ENCODE results near the gene ANKRD44. TPM values are rescaled to one million over a fixed set of nuclear protein-coding genes. Genes with fewer than 3 reads are reported as not detected.
A peak's percentile ranks its signal among the peaks of the same experiment; 100 is the strongest.
"Not testable (repeated sequence)": the region's sequence is repeated elsewhere in the genome, so short reads cannot be mapped to it uniquely, and the experiment has no call there.

Gene ANKRD44
- polyA plus RNA-seq, 12 donors: 11.2 to 34.8 (median 21.1) TPM; not detected in 1

GRCh38 chr2:197033222-197033621 lies 277.4 kb downstream of the ANKRD44 start:
- DNase-seq: no peak

- DNase-seq: no peak
Observed at GRCh38 chr2:197031803-197032202, 278.8 kb downstream of the ANKRD44 start.

GRCh38 chr2:197030090-197030489 lies 280.5 kb downstream of the ANKRD44 start:
- no peak for DNase-seq

- DNase-seq: no peak
Observed at GRCh38 chr2:197028633-197029032, 281.9 kb downstream of the ANKRD44 start.

GRCh38 chr2:197028230-197028629 lies 282.4 kb downstream of the ANKRD44 start:
- no peak for DNase-seq

GRCh38 chr2:197024206-197024605 lies 286.4 kb downstream of the ANKRD44 start:
- DNase-seq: no peak

- DNase-seq: not testable (repeated sequence)
Observed at GRCh38 chr2:197020921-197021320, 289.7 kb downstream of the ANKRD44 start.

- DNase-seq: no peak
Observed at GRCh38 chr2:197013098-197013497, 297.5 kb downstream of the ANKRD44 start.

GRCh38 chr2:197011801-197012641 lies 298.6 kb downstream of the ANKRD44 start:
- DNase-seq: peak; percentile 48

GRCh38 chr2:197011021-197011417 lies 299.6 kb downstream of the ANKRD44 start:
- DNase-seq: no peak

- no peak for DNase-seq
Observed at GRCh38 chr2:197010200-197011020, 300.2 kb downstream of the ANKRD44 start.

GRCh38 chr2:197008741-197009341 lies 301.7 kb downstream of the ANKRD44 start:
- not testable (repeated sequence) for DNase-seq

- DNase-seq: no peak
Observed at GRCh38 chr2:197007716-197008628, 302.6 kb downstream of the ANKRD44 start.

GRCh38 chr2:197001921-197002320 lies 308.7 kb downstream of the ANKRD44 start:
- no peak for DNase-seq

GRCh38 chr2:196995757-196996314 lies 314.7 kb downstream of the ANKRD44 start:
- DNase-seq: no peak

GRCh38 chr2:196994764-196995163 lies 315.8 kb downstream of the ANKRD44 start:
- DNase-seq: no peak

- no peak for DNase-seq
Observed at GRCh38 chr2:196993617-196994016, 317.0 kb downstream of the ANKRD44 start.

GRCh38 chr2:196992466-196992865 lies 318.1 kb downstream of the ANKRD44 start:
- no peak for DNase-seq

GRCh38 chr2:196990788-196991461 lies 319.7 kb downstream of the ANKRD44 start:
- no peak for DNase-seq

- DNase-seq: no peak
Observed at GRCh38 chr2:196990092-196990491, 320.5 kb downstream of the ANKRD44 start.

All from muscle of arm (tissue), 12 donors.